Subcutaneous abdominal adipose tissue (tissue), 5 donors: ENCODE measurements around the gene SPCS2.
"Not testable (repeated sequence)": the region's sequence is repeated elsewhere in the genome, so short reads cannot be mapped to it uniquely, and the experiment has no call there.

ENCODE experiments used
- H3K27ac ChIP-seq: one replicate; pipeline ENCODE4 v1.7.0; 2013; ENCODE audit warnings: low read depth, mild to moderate bottlenecking, inconsistent platforms, low read length, moderate library complexity
- H3K27me3 ChIP-seq, 5 donors: one replicate each; pipeline ENCODE4 v1.7.0; 2013; ENCODE audit warnings: low read length in 5 of 5, inconsistent platforms in 1 of 5; ENCODE audit not compliant: control insufficient read depth in 5 of 5, insufficient read depth in 4 of 5
- H3K36me3 ChIP-seq, 5 donors: one replicate each; pipeline ENCODE4 v1.7.0; 2013; ENCODE audit warnings: low read length in 5 of 5; ENCODE audit not compliant: control insufficient read depth in 5 of 5, insufficient read depth in 5 of 5
- H3K4me1 ChIP-seq, 5 donors: one replicate each; pipeline ENCODE4 v1.7.0; 2013; ENCODE audit warnings: low read length in 5 of 5, mild to moderate bottlenecking in 3 of 5, moderate library complexity in 1 of 5; ENCODE audit not compliant: control insufficient read depth in 5 of 5, insufficient read depth in 5 of 5
- H3K4me3 ChIP-seq, 5 donors: one replicate each; pipeline ENCODE4 v1.7.0; 2013; ENCODE audit warnings: low read length in 5 of 5, low read depth in 1 of 5
- H3K9ac ChIP-seq, 5 donors: one replicate each; pipeline ENCODE4 v1.7.0; 2013; ENCODE audit warnings: low read length in 5 of 5, mild to moderate bottlenecking in 4 of 5, moderate library complexity in 3 of 5
- H3K9me3 ChIP-seq, 5 donors: one replicate each; pipeline ENCODE4 v1.7.0; 2013; ENCODE audit warnings: low read length in 5 of 5; ENCODE audit not compliant: control insufficient read depth in 5 of 5
- donor health status: healthy.
- donor health status: healthy.
- donor health status: healthy.
- donor health status: healthy.
- donor health status: healthy.

SPCS2 gene

GRCh38 chr11:75011872-75012271 lies 62.8 kb downstream of the SPCS2 start:
- Histone ChIP-seq H3K4me1 (no peaks in the 10 kb centered on the region), H3K9me3 (no peaks in the 10 kb centered on the region), H3K9ac (no peak overlapping the region), H3K27ac (no peak overlapping the region), H3K4me3 (no peak overlapping the region), H3K27me3 (no peaks in the 10 kb centered on the region), H3K36me3 (peaks cover 0 to 35% (median 14%) of the 10 kb centered on the region in 5 donors)

- Histone ChIP-seq H3K9me3 (no peaks in the 10 kb centered on the region), H3K4me1 (no peaks in the 10 kb centered on the region), H3K27ac (no peak overlapping the region), H3K9ac (no peak overlapping the region), H3K27me3 (no peaks in the 10 kb centered on the region), H3K36me3 (peaks cover 0 to 26% (median 6%) of the 10 kb centered on the region in 5 donors), H3K4me3 (no peak overlapping the region)
Observed at GRCh38 chr11:75013051-75013450, 64.0 kb downstream of the SPCS2 start.

GRCh38 chr11:75014129-75014528 lies 65.1 kb downstream of the SPCS2 start:
- Histone ChIP-seq H3K27ac (no peak overlapping the region), H3K4me1 (no peaks in the 10 kb centered on the region), H3K4me3 (no peak overlapping the region), H3K9ac (no peak overlapping the region), H3K36me3 (peaks cover 0 to 20% (median 4%) of the 10 kb centered on the region in 5 donors), H3K9me3 (no peaks in the 10 kb centered on the region), H3K27me3 (no peaks in the 10 kb centered on the region)

GRCh38 chr11:75019200-75019599 lies 70.1 kb downstream of the SPCS2 start:
- not testable (repeated sequence) for H3K36me3 ChIP-seq, H3K4me3 ChIP-seq, H3K4me1 ChIP-seq, H3K9ac ChIP-seq, H3K9me3 ChIP-seq, H3K27me3 ChIP-seq, H3K27ac ChIP-seq

- not testable (repeated sequence) for H3K9me3 ChIP-seq, H3K9ac ChIP-seq, H3K4me3 ChIP-seq, H3K27me3 ChIP-seq, H3K36me3 ChIP-seq, H3K4me1 ChIP-seq, H3K27ac ChIP-seq
Observed at GRCh38 chr11:75020328-75020727, 71.3 kb downstream of the SPCS2 start.

- Histone ChIP-seq H3K36me3 (no peaks in the 10 kb centered on the region), H3K27me3 (no peaks in the 10 kb centered on the region), H3K9ac (no peak overlapping the region), H3K27ac (no peak overlapping the region), H3K4me1 (peaks cover 0 to 4% (median 0%) of the 10 kb centered on the region in 5 donors), H3K9me3 (no peaks in the 10 kb centered on the region), H3K4me3 (no peak overlapping the region)
Observed at GRCh38 chr11:75022296-75022695, 73.2 kb downstream of the SPCS2 start.

GRCh38 chr11:75022759-75023396 lies 73.8 kb downstream of the SPCS2 start:
- Histone ChIP-seq H3K9ac (no peak overlapping the region), H3K27me3 (no peaks in the 10 kb centered on the region), H3K27ac (no peak overlapping the region), H3K9me3 (no peaks in the 10 kb centered on the region), H3K36me3 (no peaks in the 10 kb centered on the region), H3K4me3 (no peak overlapping the region), H3K4me1 (peaks cover 0 to 4% (median 0%) of the 10 kb centered on the region in 5 donors)

- no peaks in the 10 kb centered on the region for H3K27me3 ChIP-seq
- no peak overlapping the region for H3K4me3 ChIP-seq
- no peak overlapping the region for H3K9ac ChIP-seq
- peaks cover 0 to 4% (median 0%) of the 10 kb centered on the region in 5 donors for H3K4me1 ChIP-seq
- H3K36me3 ChIP-seq = no peaks in the 10 kb centered on the region
- no peaks in the 10 kb centered on the region for H3K9me3 ChIP-seq
- H3K27ac ChIP-seq = no peak overlapping the region
Observed at GRCh38 chr11:75023446-75024067, 74.5 kb downstream of the SPCS2 start.

GRCh38 chr11:75024068-75024449 lies 75.0 kb downstream of the SPCS2 start:
- Histone ChIP-seq H3K27ac (no peak overlapping the region), H3K36me3 (no peaks in the 10 kb centered on the region), H3K9me3 (no peaks in the 10 kb centered on the region), H3K4me3 (no peak overlapping the region), H3K4me1 (peaks cover 0 to 4% (median 0%) of the 10 kb centered on the region in 5 donors), H3K27me3 (no peaks in the 10 kb centered on the region), H3K9ac (no peak overlapping the region)

GRCh38 chr11:75024764-75025211 lies 75.7 kb downstream of the SPCS2 start:
- Histone ChIP-seq H3K4me1 (peaks cover 0 to 4% (median 0%) of the 10 kb centered on the region in 5 donors), H3K4me3 (no peak overlapping the region), H3K27ac (no peak overlapping the region), H3K27me3 (peaks cover 0 to under 1% (median 0%) of the 10 kb centered on the region in 5 donors), H3K36me3 (no peaks in the 10 kb centered on the region), H3K9me3 (no peaks in the 10 kb centered on the region), H3K9ac (no peak overlapping the region)
